Retina (tissue), 1 donor: ENCODE results near the gene SERPINB1.
"Not testable (repeated sequence)": the region's sequence is repeated elsewhere in the genome, so short reads cannot be mapped to it uniquely, and the experiment has no call there.

ENCODE experiments used
- DNase-seq: peaks from one replicate; pipeline ENCODE4 v3.0.0-alpha.2; 2016

Gene SERPINB1

DNA sequence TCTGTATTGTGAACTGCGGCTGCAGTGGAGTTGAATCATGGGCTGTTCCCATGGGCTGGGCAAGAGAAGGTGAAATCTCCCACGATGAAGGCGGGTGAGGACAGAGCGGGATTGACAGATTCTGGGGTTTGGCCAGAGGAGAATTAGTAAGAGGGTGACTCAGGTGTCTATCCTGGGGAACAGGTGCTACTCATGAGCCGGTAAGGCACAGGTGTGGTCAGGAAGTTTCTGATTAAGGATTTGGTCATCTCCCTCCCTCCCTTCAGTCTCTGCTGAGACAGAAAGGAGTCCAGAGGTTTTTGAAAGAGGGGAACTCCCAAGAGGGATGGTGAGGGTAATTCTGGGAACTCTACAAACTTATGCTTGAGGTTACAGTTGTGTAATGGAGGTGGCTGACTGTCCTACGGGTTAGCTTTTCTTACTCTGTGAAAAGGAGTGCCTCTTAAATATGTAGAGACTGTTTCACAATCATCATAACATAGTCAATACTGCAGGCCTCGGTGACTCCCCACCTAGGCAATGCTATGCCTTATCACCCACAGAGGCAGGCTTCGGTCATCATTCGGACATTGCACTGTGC, 31.5 kb downstream of the SERPINB1 start:
- no peak for DNase-seq

- DNase-seq, result no peak
Measured at GRCh38 chr6:2809015-2809414, 32.6 kb downstream of the SERPINB1 start.

DNA sequence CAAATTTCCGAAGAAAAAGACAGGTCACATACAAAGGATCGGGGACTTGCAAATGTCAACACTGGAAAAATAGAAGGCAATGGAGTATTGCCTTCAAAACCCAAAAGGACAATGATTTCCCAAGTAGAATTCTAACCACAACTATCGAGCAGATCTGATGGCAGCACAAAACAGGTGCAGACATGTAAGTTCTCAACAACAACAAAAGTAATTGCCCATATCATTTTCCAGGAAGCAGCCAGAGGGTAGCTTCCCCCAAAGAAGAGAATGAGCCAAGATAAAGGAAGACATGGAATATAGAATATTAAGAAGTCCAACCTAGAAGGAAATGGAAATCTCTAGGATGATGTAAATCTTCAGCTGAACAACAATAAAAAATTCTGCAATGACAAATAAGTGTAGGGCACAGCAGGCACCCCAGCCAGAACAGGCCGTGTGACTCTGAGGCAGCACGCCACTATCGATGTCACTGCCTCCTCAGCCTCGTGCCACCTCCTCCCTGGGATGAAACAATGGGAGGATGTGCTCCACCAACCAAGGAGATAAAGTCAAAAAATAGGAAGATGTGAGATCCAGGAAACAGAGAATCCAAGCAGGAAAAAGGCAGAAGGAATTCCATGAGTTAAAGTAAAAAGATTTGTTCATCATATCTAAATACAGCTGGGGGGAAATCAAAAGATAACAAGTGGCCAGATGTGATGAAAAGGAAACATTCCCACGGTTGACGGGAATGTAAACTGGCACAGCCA, 34.1 kb downstream of the SERPINB1 start:
- DNase-seq, result no peak

GRCh38 chr6:2806644-2807043, 35.0 kb downstream of the SERPINB1 start:
- no peak for DNase-seq

DNA sequence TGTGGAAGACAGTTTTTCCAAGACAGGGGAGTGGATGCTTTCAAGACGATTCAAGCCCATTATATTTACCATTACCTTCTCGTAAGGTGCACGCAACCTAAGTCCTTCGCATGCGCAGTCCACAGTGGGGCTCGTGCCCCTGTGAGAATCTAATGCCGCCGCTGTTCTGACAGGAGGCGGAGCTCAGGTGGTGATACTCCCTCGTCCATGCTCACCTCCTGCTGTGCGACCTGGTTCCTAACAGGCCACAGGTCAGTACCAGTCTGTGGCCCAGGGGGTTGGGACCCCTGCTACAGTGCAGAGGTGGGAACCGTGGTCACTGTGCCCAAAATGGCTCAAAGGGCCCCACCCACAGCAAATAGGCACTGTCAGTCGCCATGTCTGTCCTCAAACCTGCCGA, 36.6 kb downstream of the SERPINB1 start:
- DNase-seq, result no peak

DNA sequence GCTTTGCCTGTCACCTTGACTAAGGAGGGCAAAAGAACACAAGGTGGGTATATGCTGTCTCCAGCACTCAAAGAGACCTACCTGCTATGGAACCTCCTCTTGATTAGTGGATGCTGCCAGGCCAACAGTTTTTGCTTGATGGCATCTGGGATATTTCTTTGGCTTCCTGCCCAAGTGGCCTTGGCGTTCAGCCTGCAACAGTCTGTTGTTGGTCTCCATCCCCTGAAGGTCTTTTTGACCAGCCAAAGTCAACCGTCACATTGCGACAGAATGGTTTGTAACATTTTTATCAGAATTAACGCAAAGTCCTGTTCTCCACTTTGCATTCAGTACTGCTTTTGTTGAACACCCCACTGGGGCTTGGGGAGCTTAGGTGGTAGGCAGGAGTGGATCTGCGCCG, 37.1 kb downstream of the SERPINB1 start:
- DNase-seq, result no peak

DNA sequence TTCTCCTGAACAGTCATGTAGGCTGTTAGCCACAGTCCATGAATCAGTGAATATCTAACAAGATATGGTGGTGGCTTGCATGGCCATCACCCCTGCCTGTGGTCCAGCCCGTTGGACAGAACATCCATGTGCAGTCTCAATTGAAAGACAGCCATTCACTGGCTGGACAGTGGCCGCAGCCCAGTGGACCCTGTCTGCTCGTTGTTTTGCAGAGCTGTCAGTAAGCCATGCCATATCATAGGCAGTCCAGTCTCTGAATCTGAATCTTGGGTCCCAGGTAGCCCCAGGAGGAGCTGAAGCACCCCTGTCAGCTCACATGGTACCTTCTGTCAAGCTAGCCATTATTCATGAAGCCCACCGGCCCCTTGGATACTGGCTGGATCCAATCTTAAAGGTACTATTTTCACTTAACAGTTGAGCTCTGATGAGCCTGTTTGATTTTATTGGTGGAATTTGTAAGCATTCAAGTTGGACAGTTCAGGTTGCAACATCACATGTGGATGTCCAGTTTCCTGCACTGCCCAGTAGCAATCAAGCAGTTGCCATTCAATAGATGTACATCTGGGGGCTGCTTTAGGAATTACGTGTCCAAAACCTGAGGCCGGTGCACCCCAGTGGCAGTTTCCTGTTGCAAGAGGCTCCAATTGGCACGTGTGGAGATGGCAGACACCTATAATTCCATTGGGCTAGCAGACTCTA, 37.8 kb downstream of the SERPINB1 start:
- DNase-seq, result no peak

DNA sequence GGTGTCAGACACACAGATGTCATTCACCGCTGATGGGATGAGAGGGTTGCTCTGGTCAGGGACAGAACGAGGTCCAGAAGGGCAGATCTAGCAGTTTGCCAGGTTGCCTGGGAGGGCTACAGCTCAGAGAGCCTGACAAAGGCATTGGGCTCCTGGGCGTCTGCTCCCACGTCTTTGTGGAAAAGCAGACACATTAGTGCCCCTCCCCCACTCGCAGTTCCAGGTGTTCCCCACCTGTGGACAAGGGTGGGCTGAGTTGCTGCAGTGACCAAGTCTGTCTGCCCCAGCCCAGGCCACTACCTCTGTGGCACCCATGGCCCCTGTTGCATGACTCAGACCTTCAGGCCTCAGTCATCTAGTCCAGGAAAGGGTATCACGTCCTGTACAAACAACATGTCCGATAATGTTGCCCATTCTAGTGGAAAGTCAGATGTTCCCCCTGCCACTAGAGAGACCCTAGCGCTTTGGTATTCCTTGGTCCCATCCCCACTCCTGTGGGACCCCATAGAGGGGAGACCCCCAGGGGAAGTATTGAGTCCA, 39.1 kb downstream of the SERPINB1 start:
- DNase-seq, result no peak

DNA sequence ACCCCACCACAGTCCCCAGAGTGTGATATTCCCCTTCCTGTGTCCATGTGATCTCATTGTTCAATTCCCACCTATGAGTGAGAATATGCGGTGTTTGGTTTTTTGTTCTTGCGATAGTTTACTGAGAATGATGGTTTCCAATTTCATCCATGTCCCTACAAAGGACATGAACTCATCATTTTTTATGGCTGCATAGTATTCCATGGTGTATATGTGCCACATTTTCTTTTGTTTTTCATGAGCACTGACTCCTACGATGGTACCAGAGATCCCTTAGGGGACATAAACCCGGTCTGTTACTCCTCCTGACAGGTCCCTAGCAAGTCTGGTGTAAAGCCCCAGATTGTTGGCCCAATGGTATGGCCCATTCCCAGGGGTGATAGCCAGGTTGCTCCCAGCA, 40.0 kb downstream of the SERPINB1 start:
- DNase-seq, result not testable (repeated sequence)

DNA sequence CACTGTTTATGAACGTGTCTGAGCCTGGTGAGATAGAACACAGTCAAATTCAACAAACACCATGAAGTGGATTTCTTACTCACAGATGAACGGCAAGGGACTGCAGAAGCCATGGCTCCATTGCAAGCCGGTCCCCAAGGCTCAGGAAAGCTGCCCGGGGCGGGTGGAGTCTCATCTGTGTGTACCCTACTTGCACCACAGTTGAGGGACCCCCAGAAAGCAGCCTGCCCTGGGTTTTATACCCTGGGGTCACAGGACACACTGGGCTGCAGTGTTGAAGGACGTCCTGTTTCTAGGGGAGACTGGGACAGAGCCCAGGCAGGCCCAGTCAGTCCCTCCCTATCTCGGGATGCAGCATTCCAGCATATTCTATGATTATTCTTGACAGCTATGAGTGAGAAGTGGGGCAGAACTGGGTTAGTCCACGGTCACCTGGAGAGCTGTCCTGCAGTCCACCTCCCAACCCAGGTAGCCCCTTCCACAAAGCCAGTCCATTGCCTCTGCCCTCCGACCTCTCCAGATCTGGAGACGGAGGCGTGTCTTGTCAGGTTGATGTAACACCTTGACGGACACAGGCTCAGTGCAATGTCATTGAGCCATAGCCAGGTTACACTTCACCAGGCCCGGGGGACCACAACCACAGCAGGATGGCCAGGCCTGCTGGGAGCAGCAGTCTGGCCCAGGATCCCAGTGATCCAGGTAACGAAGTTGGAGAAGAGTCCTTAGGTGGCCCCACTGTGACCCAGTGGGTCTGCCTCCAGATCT, 40.9 kb downstream of the SERPINB1 start:
- DNase-seq, result no peak

DNA sequence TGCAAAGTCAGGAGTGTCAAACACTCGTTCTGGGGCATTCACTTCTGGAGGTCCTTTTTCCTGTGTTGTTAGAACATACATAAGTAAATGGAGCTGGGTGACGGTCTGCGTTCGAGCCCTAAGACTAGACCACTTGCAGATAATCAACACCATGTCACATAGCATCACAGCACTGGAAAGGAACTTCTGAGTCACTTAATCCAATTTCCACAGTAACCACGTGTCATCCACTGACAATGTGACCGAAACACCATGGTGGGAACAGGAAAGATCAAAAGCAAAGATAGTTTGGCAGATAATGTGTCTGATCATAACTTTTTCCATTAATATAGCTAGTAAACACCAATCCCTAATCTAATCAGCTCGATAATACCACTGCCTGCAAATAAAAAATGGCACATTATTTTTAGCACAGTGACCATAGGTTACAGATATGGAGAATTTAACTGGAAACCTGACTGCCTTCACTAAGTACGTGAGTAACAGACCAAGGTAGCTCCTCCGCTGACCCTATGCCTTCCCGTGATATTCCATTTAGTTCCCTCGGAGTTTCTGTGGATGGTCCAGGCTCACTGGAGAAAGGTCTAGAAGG, 41.6 kb downstream of the SERPINB1 start:
- DNase-seq, result no peak

- DNase-seq, result no peak
Measured at GRCh38 chr6:2798586-2799134, 43.0 kb downstream of the SERPINB1 start.

GRCh38 chr6:2797564-2798031, 44.1 kb downstream of the SERPINB1 start:
- DNase-seq, result no peak

DNA sequence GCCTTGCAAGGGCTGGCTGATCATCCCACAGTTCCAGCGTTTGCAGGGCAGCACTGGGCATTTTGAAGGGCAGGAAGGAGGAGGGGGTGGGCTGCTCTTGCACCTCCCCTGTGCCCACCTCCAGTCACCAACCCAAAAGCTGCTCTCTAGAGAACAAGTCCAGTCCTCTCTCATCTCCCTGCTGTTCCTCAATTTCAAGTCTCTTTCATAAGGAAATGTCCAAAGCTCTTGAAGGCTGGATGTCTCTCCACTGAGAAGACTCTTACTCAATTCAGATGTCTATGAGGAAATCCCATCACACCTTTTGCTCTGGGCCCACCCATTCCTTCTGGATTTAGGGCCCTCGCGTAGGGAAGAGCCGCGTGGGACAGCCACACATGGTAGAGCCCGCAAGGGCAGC, 44.8 kb downstream of the SERPINB1 start:
- DNase-seq, result no peak

GRCh38 chr6:2795956-2796355, 45.7 kb downstream of the SERPINB1 start:
- no peak for DNase-seq

- DNase-seq, result no peak
Measured at GRCh38 chr6:2795162-2795561, 46.5 kb downstream of the SERPINB1 start.

DNA sequence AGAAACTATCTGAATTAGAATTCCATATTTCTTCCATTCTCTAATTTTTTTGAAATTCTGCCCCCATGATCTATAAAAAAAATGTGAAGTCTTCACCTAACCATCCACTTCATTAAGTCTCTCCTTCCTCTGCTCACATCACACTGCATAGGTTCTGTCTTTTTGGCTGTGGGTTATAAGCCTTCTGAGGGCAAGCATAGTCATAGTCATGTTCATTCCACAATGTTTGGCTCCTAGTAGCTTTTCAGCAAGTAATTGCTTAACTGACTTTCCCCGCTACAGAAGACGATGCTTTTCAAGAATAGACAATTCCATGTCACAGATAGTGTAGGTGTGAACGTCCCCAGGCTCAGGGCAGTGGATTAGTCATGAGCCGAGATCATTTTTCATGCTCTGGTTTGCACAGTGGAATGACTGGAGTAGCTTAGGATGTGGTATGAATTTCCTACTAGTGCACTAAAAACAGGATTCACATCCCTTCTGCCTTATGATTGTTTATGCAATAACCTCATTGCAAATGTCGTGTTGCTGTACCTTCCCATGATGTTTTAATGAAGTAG, 47.4 kb downstream of the SERPINB1 start:
- DNase-seq, result no peak

- no peak for DNase-seq
Measured at GRCh38 chr6:2793534-2794151, 48.0 kb downstream of the SERPINB1 start.

DNA sequence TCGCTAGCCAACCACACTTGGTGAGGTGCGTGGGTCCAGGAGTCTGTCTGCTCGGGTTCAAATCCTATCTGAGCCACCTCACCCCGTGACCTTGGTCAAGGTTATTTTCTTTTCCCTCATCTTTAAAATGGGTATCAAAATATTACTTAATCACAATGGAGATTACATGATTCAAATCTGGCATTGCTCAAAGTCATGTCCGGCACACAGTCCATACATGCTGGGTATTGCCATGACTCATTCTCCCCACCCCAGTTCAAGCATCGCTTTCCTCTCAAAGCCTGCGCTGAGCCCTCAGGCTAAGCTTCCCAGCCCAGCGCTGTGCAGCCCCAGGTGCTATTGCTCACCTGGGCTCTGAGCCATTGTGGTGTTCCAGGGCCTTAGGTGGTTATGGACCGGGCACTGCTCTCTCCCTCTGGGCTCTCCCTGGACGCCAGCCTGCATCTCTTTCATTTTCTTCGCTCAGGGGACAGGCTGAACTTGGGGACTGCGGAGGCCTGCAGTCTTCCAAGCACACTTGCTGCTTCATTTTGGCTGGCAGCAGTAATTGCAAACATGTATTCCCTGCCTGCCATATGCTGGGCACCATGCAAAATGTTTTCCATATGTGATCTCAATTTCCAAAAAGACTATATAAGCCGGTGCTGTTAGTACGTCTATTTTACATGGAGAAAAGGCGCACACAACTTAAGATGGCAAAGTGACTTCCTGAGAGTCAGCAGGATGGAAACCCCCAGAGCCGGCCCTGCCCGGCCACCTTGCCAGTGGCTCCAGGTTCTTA, 49.1 kb downstream of the SERPINB1 start:
- no peak for DNase-seq

GRCh38 chr6:2791450-2791974, 50.2 kb downstream of the SERPINB1 start:
- no peak for DNase-seq
